ENCODE measurements around the gene PTPN13. TPM values are rescaled to one million over a fixed set of nuclear protein-coding genes. Genes with fewer than 3 reads are reported as not detected.

PTPN13 gene
- total RNA-seq, 1 donor from 2014 or later: 244 TPM

DNA sequence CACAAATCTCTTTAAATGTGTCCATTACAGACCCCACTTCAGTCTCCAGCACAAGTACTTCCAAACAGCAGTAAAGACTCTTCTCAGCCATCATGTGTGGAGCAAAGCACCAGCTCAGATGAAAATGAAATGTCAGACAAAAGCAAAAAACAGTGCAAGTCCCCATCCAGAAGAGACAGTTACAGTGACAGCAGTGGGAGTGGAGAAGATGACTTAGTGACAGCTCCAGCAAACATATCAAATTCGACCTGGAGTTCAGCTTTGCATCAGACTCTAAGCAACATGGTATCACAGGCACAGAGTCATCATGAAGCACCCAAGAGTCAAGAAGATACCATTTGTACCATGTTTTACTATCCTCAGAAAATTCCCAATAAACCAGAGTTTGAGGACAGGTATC lies 177.0 kb downstream of the PTPN13 start:
- TF ChIP-seq EZH2phosphoT487 (IDR thresholded peaks at IDR 0.05) (no peak), EZH2 (IDR thresholded peaks at IDR 0.05) (no peak)
- TF ChIP-seq, protein P1, sequence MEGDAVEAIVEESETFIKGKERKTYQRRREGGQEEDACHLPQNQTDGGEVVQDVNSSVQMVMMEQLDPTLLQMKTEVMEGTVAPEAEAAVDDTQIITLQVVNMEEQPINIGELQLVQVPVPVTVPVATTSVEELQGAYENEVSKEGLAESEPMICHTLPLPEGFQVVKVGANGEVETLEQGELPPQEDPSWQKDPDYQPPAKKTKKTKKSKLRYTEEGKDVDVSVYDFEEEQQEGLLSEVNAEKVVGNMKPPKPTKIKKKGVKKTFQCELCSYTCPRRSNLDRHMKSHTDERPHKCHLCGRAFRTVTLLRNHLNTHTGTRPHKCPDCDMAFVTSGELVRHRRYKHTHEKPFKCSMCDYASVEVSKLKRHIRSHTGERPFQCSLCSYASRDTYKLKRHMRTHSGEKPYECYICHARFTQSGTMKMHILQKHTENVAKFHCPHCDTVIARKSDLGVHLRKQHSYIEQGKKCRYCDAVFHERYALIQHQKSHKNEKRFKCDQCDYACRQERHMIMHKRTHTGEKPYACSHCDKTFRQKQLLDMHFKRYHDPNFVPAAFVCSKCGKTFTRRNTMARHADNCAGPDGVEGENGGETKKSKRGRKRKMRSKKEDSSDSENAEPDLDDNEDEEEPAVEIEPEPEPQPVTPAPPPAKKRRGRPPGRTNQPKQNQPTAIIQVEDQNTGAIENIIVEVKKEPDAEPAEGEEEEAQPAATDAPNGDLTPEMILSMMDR (IDR thresholded peaks at IDR 0.05): no peak
- Histone ChIP-seq H3K4me3 (no peak overlapping the region), H3K9ac (no peak overlapping the region), H2AFZ (replicated peaks) (no peak overlapping the region), H3K4me1 (no peaks in the 10 kb centered on the region), H3K79me2 (ENCODE audit: low read depth) (no peaks in the 10 kb centered on the region), H3K36me3 (peaks cover 80% of the 10 kb centered on the region), H4K20me1 (ENCODE audit: low read depth) (peaks cover 6% of the 10 kb centered on the region), H3K27me3 (no peaks in the 10 kb centered on the region), H3F3A (ENCODE audit: low read depth) (peaks cover 32% of the 10 kb centered on the region), H3K4me2 (no peak overlapping the region), H3K27ac (peak overlapping the region; percentile 12), H3K9me3 (ENCODE audit: low read depth) (no peaks in the 10 kb centered on the region)
- H3K4me3 Mint-ChIP-seq: no peak overlapping the region
- no peaks in the 10 kb centered on the region for H3K9me3 Mint-ChIP-seq
- no peak overlapping the region for H3K27ac Mint-ChIP-seq
- H3K36me3 Mint-ChIP-seq: peaks cover 50% of the 10 kb centered on the region
- DNase-seq (ENCODE audit: low spot score): no peak
- H3K4me1 Mint-ChIP-seq: peaks cover 3% of the 10 kb centered on the region
- H3K27me3 Mint-ChIP-seq (ENCODE audit: insufficient read depth, low read depth): no peaks in the 10 kb centered on the region

DNA sequence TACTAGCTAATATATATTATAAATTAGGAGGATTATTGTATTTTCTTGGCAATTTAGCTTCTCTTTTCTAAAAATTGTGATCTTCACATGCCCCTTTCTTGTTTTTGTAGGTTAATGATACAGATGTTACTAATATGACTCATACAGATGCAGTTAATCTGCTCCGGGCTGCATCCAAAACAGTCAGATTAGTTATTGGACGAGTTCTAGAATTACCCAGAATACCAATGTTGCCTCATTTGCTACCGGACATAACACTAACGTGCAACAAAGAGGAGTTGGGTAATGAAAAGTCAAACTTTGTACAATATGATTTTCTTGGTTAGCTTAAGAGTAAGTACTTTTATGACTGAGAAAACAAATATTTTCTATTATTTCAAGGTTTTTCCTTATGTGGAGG lies 180.9 kb downstream of the PTPN13 start:
- TF ChIP-seq EZH2phosphoT487 (IDR thresholded peaks at IDR 0.05): no peak
- TF ChIP-seq, protein P1 (IDR thresholded peaks at IDR 0.05): no peak
- no peak for TF ChIP-seq EZH2 (IDR thresholded peaks at IDR 0.05)
- no peak overlapping the region for H3K4me3 ChIP-seq
- Mint-ChIP-seq H3K36me3 (peaks cover 50% of the 10 kb centered on the region), H3K9me3 (no peaks in the 10 kb centered on the region), H3K4me3 (no peak overlapping the region), H3K27ac (no peak overlapping the region), H3K27me3 (ENCODE audit: insufficient read depth, low read depth) (no peaks in the 10 kb centered on the region), H3K4me1 (no peaks in the 10 kb centered on the region)
- no peak overlapping the region for H3K4me2 ChIP-seq
- H3K9me3 ChIP-seq (ENCODE audit: low read depth): no peaks in the 10 kb centered on the region
- peaks cover 3% of the 10 kb centered on the region for H4K20me1 ChIP-seq (ENCODE audit: low read depth)
- no peak overlapping the region for H3K27ac ChIP-seq
- peaks cover 56% of the 10 kb centered on the region for H3K36me3 ChIP-seq
- H3F3A ChIP-seq (ENCODE audit: low read depth): peaks cover 13% of the 10 kb centered on the region
- H3K27me3 ChIP-seq: no peaks in the 10 kb centered on the region
- H3K9ac ChIP-seq: no peak overlapping the region
- no peaks in the 10 kb centered on the region for H3K4me1 ChIP-seq
- H3K79me2 ChIP-seq (ENCODE audit: low read depth): no peaks in the 10 kb centered on the region
- H2AFZ ChIP-seq (replicated peaks): no peak overlapping the region
- DNase-seq (ENCODE audit: low spot score): no peak

DNA sequence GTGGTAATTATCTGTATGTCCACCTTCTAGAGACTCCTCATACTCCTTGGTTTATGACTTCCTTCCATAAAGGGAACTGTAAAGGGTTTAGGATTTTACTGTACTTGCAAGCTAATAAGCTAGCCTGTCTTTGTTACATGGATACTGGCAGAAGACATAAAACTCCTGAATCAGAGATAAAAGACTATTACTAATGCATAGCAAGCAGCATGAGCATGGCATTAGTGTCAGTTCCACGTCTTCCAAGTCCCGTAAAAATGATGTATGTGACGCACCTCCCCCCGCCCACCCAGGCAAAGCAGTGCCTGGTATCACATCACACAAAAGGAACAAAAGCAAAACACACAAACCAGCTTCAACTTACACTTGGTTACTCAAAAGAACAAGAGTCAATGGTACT lies 184.1 kb downstream of the PTPN13 start:
- Histone ChIP-seq H3K9me3 (ENCODE audit: low read depth) (no peaks in the 10 kb centered on the region), H3K9ac (no peak overlapping the region), H3K79me2 (ENCODE audit: low read depth) (no peaks in the 10 kb centered on the region), H3K4me1 (no peaks in the 10 kb centered on the region), H3K36me3 (peaks cover 57% of the 10 kb centered on the region), H2AFZ (replicated peaks) (no peak overlapping the region), H3K4me2 (no peak overlapping the region), H3K27ac (no peak overlapping the region), H3K4me3 (no peak overlapping the region), H3F3A (ENCODE audit: low read depth) (peaks cover 17% of the 10 kb centered on the region), H3K27me3 (no peaks in the 10 kb centered on the region), H4K20me1 (ENCODE audit: low read depth) (no peaks in the 10 kb centered on the region)
- no peaks in the 10 kb centered on the region for H3K4me1 Mint-ChIP-seq
- H3K4me3 Mint-ChIP-seq: no peak overlapping the region
- no peak for DNase-seq (ENCODE audit: low spot score)
- no peaks in the 10 kb centered on the region for H3K27me3 Mint-ChIP-seq (ENCODE audit: insufficient read depth, low read depth)
- H3K36me3 Mint-ChIP-seq: peaks cover 44% of the 10 kb centered on the region
- H3K27ac Mint-ChIP-seq: no peak overlapping the region
- TF ChIP-seq, protein P1 (IDR thresholded peaks at IDR 0.05): no peak
- TF ChIP-seq EZH2phosphoT487 (IDR thresholded peaks at IDR 0.05): no peak
- no peak for TF ChIP-seq EZH2 (IDR thresholded peaks at IDR 0.05)
- H3K9me3 Mint-ChIP-seq: no peaks in the 10 kb centered on the region
